Loucy (cell line): ENCODE measurements around the gene CNTNAP2.

Source experiments
- H2AFZ ChIP-seq: fragments of 200-600 bp; sonication (generic); 2 replicates; pipeline ENCODE4 v1.6.0; 2016; ENCODE audit warnings: antibody characterized with exemption, mild to moderate bottlenecking, low read length, moderate library complexity
- H3F3A ChIP-seq: fragments of 200-600 bp; 2 replicates; pipeline ENCODE4 v1.6.0; 2016; ENCODE audit warnings: antibody characterized with exemption, low read depth, mild to moderate bottlenecking
- H3K27me3 ChIP-seq: fragments of 200-600 bp; sonication (generic); 2 replicates; pipeline ENCODE4 v1.6.1; 2014; ENCODE audit warnings: low read length, mild to moderate bottlenecking; ENCODE audit not compliant: insufficient read depth, poor library complexity, severe bottlenecking
- H3K36me3 ChIP-seq: fragments of 200-600 bp; sonication (generic); 2 replicates; pipeline ENCODE4 v1.6.1; 2016; ENCODE audit warnings: low read length; ENCODE audit not compliant: insufficient read depth
- H3K4me1 ChIP-seq: fragments of 200-600 bp; sonication (generic); 2 replicates; pipeline ENCODE4 v1.5.1; 2014; ENCODE audit warnings: low read length, mild to moderate bottlenecking; ENCODE audit not compliant: insufficient read depth, poor library complexity, severe bottlenecking
- H3K4me2 ChIP-seq: fragments of 200-600 bp; sonication (generic); 2 replicates; pipeline ENCODE4 v1.6.0; 2014; ENCODE audit warnings: antibody characterized with exemption, low read length, low read depth, mild to moderate bottlenecking; ENCODE audit not compliant: poor library complexity, severe bottlenecking
- H3K4me3 ChIP-seq: fragments of 200-600 bp; sonication (generic); 2 replicates; pipeline ENCODE4 v1.5.1; 2014; ENCODE audit warnings: low read length, mild to moderate bottlenecking, mixed read lengths; ENCODE audit not compliant: poor library complexity, severe bottlenecking
- H3K79me2 ChIP-seq: fragments of 200-600 bp; sonication (generic); 2 replicates; pipeline ENCODE4 v1.6.1; 2014; ENCODE audit warnings: low read length; ENCODE audit not compliant: insufficient read depth
- H3K9ac ChIP-seq: fragments of 200-600 bp; sonication (generic); 2 replicates; pipeline ENCODE4 v1.6.0; 2014; ENCODE audit warnings: mild to moderate bottlenecking, low read depth, low read length, moderate library complexity; ENCODE audit not compliant: poor library complexity, severe bottlenecking
- H3K9me2 ChIP-seq: fragments of 200-600 bp; sonication (generic); replicated peaks from 2 replicates; pipeline ENCODE4 v1.6.1; 2016; ENCODE audit warnings: low read depth, low read length, mixed read lengths
- H3K9me3 ChIP-seq: fragments of 200-600 bp; sonication (generic); 2 replicates; pipeline ENCODE4 v1.6.1; 2014; ENCODE audit warnings: mild to moderate bottlenecking, antibody characterized with exemption, low read length, low read depth; ENCODE audit not compliant: insufficient read depth
- H4K20me1 ChIP-seq: fragments of 200-600 bp; sonication (generic); 2 replicates; pipeline ENCODE4 v1.6.0; 2014; ENCODE audit warnings: antibody characterized with exemption, low read length, mild to moderate bottlenecking; ENCODE audit not compliant: insufficient read depth, poor library complexity, severe bottlenecking
- EZH2phosphoT487 ChIP-seq: fragments of 200-600 bp; IDR thresholded peaks from 2 replicates; pipeline ENCODE4 v1.6.1; 2018; ENCODE audit warnings: antibody characterized with exemption, mild to moderate bottlenecking, moderate library complexity, borderline replicate concordance
- TF ChIP-seq, protein P1 (sequence below): fragments of 200-600 bp; sonication (generic); conservative IDR thresholded peaks from 2 replicates; pipeline ENCODE4 v1.5.1; 2014; ENCODE audit warnings: mild to moderate bottlenecking, antibody characterized with exemption, low read length

Gene CNTNAP2

DNA sequence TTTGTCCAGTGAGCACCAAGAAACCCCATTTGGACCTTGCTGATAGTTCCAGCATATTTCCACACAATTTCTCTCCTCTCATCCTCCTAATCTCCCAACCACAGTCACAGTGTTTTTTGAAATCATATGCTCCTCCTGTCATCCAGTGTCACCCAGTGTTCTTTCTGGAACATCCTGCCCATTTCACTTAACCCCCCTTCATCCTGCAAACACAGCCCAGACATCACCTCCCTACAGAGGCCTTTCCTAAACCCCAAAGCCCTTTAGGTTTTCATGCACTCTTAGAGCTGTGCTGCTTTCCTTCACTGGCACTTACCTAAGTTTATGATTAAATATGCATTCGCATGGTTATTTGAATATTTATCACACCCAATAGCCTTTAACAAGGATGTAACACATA lies 1316.0 kb downstream of the CNTNAP2 start:
- Histone ChIP-seq H3K79me2 (no peaks in the 10 kb centered on the region), H2AFZ (no peak overlapping the region), H3F3A (no peaks in the 10 kb centered on the region), H3K4me2 (no peak overlapping the region), H3K27me3 (no peaks in the 10 kb centered on the region), H3K9me3 (no peaks in the 10 kb centered on the region), H3K4me1 (no peaks in the 10 kb centered on the region), H3K4me3 (no peak overlapping the region), H3K9ac (no peak overlapping the region), H3K36me3 (no peaks in the 10 kb centered on the region), H4K20me1 (no peaks in the 10 kb centered on the region), H3K9me2 (no peaks in the 10 kb centered on the region)
- TF ChIP-seq, protein P1, sequence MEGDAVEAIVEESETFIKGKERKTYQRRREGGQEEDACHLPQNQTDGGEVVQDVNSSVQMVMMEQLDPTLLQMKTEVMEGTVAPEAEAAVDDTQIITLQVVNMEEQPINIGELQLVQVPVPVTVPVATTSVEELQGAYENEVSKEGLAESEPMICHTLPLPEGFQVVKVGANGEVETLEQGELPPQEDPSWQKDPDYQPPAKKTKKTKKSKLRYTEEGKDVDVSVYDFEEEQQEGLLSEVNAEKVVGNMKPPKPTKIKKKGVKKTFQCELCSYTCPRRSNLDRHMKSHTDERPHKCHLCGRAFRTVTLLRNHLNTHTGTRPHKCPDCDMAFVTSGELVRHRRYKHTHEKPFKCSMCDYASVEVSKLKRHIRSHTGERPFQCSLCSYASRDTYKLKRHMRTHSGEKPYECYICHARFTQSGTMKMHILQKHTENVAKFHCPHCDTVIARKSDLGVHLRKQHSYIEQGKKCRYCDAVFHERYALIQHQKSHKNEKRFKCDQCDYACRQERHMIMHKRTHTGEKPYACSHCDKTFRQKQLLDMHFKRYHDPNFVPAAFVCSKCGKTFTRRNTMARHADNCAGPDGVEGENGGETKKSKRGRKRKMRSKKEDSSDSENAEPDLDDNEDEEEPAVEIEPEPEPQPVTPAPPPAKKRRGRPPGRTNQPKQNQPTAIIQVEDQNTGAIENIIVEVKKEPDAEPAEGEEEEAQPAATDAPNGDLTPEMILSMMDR, result no peak
- no peak for TF ChIP-seq EZH2phosphoT487

DNA sequence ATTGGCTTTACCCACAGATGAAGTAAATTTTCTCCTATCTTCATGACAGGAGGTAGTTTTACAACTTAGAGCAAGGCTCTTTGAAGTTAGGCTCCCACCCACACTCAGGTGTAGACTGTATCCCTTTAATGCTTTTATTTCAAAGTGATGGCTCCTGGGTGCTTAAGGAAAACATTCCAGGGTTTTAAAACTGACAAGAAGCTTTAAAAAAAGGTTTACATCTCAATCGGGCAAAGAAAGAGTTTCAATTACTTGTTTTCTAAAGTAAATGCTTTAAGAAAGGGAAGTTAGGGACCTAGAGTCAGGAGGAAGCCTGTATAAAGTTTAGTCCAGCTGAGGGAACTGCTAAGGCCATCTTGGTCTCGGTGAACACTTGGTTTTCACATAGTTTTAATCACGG lies 1320.1 kb downstream of the CNTNAP2 start:
- Histone ChIP-seq H3K9ac (no peak overlapping the region), H2AFZ (no peak overlapping the region), H3K27me3 (no peaks in the 10 kb centered on the region), H3K79me2 (no peaks in the 10 kb centered on the region), H4K20me1 (no peaks in the 10 kb centered on the region), H3F3A (no peaks in the 10 kb centered on the region), H3K4me3 (no peak overlapping the region), H3K36me3 (no peaks in the 10 kb centered on the region), H3K9me2 (no peaks in the 10 kb centered on the region), H3K9me3 (no peaks in the 10 kb centered on the region), H3K4me2 (no peak overlapping the region), H3K4me1 (no peaks in the 10 kb centered on the region)
- no peak for TF ChIP-seq EZH2phosphoT487
- TF ChIP-seq, protein P1, result no peak

DNA sequence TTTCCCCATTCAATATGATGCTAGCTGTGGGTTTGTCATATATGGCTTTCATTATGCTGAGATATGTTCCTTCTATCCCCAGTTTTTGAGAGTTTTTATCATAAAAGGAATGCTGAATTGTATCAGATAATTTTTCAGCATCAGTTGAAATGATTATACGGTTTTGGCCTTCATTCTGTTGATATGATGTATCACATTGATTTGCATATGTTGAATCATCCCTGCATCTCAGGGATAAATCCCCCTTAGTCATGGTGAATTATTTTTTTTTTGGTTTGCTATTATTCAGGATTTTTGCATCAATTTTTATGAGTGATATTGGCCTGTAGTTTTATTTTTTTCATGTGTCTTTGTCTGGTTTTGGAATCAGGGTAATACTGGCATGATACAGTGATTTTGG lies 1321.6 kb downstream of the CNTNAP2 start:
- H3K9ac ChIP-seq, result no peak overlapping the region

More for the DNA sequence above, 1321.6 kb downstream of the CNTNAP2 start:
- no peaks in the 10 kb centered on the region for H3K4me1 ChIP-seq
- H3K36me3 ChIP-seq, result no peaks in the 10 kb centered on the region
- TF ChIP-seq, protein P1, result no peak
- TF ChIP-seq EZH2phosphoT487, result no peak
- H4K20me1 ChIP-seq, result no peaks in the 10 kb centered on the region
- H2AFZ ChIP-seq, result no peak overlapping the region
- no peaks in the 10 kb centered on the region for H3K27me3 ChIP-seq
- no peaks in the 10 kb centered on the region for H3K79me2 ChIP-seq
- H3K9me3 ChIP-seq, result no peaks in the 10 kb centered on the region
- H3K9me2 ChIP-seq, result no peaks in the 10 kb centered on the region
- no peak overlapping the region for H3K4me2 ChIP-seq
- H3F3A ChIP-seq, result no peaks in the 10 kb centered on the region
- H3K4me3 ChIP-seq, result no peak overlapping the region
